PC-9 (cell line): ENCODE measurements around the gene LRRC32. TPM values are rescaled to one million over a fixed set of nuclear protein-coding genes. Genes with fewer than 3 reads are reported as not detected.

Source experiments
- BruUV-seq: library from RNA; stranded (reverse); fragments of 400-500 nt; replicated peaks from 2 replicates; lab custom pipeline; 2021; lab: Mats Ljungman, UMichigan
- CTCF ChIA-PET: fragments of 300-600 bp; sonication (Branson Sonifier 250); formaldehyde crosslinking; loops from one replicate; lab custom pipeline; 2022; ENCODE audit warnings: antibody characterized with exemption; lab: Charles Lee
- POLR2A ChIA-PET: fragments of 300-600 bp; sonication (Branson Sonifier 250); formaldehyde crosslinking; loops from one replicate; lab custom pipeline; 2022; ENCODE audit warnings: antibody characterized with exemption; ENCODE audit not compliant: unreplicated experiment; lab: Charles Lee
- DNase-seq, 2 experiments: peaks; one replicate each; pipeline versions ENCODE4 v3.0.0 to v3.0.0-alpha.2; 2015 to 2022; ENCODE audit warnings: mixed read lengths in 1 of 2
- H2AFZ ChIP-seq: fragments of 200-600 bp; sonication (generic); 2 replicates; pipeline ENCODE4 v1.8.1; 2017; ENCODE audit warnings: antibody characterized with exemption
- H3F3A ChIP-seq: fragments of 200-600 bp; sonication (generic); 2 replicates; pipeline ENCODE4 v1.8.1; 2017; ENCODE audit warnings: antibody characterized with exemption, mild to moderate bottlenecking, low read depth; ENCODE audit not compliant: insufficient read depth
- H3K27ac ChIP-seq: fragments of 200-600 bp; sonication (generic); 2 replicates; pipeline ENCODE4 v1.6.1; 2016; ENCODE audit warnings: mixed run types
- H3K27me3 ChIP-seq: fragments of 200-600 bp; sonication (generic); 2 replicates; pipeline ENCODE4 v1.6.1; 2016; ENCODE audit warnings: low read depth, mixed run types; ENCODE audit not compliant: insufficient read depth
- H3K36me3 ChIP-seq: fragments of 200-600 bp; sonication (generic); 2 replicates; pipeline ENCODE4 v1.6.1; 2016; ENCODE audit warnings: low read depth, mixed run types
- H3K4me1 ChIP-seq: fragments of 200-600 bp; sonication (generic); replicated peaks from 2 replicates; pipeline ENCODE4 v1.6.1; 2016; ENCODE audit warnings: mixed run types; ENCODE audit not compliant: insufficient read depth
- H3K4me2 ChIP-seq: fragments of 200-600 bp; sonication (generic); 2 replicates; pipeline ENCODE4 v1.6.1; 2017; ENCODE audit warnings: mixed run types
- H3K4me3 ChIP-seq: fragments of 200-600 bp; sonication (generic); 2 replicates; pipeline ENCODE4 v1.6.1; 2016; ENCODE audit warnings: mixed run types
- H3K79me2 ChIP-seq: fragments of 200-600 bp; sonication (generic); 2 replicates; pipeline ENCODE4 v1.6.1; 2017; ENCODE audit warnings: low read depth, mixed run types
- H3K9me2 ChIP-seq: fragments of 200-600 bp; sonication (generic); 2 replicates; pipeline ENCODE4 v1.8.1; 2017; ENCODE audit warnings: mild to moderate bottlenecking; ENCODE audit not compliant: insufficient read depth
- H3K9me3 ChIP-seq: fragments of 200-600 bp; sonication (generic); 2 replicates; pipeline ENCODE4 v1.8.1; 2016; ENCODE audit warnings: low read depth; ENCODE audit not compliant: insufficient read depth
- H4K20me1 ChIP-seq: fragments of 200-600 bp; sonication (generic); 2 replicates; pipeline ENCODE4 v1.8.1; 2017; ENCODE audit not compliant: insufficient read depth
- CTCF ChIP-seq: fragments of 200-600 bp; sonication (generic); conservative IDR thresholded peaks from 2 replicates; pipeline ENCODE4 v1.6.1; 2017; ENCODE audit warnings: mixed run types, antibody characterized with exemption, mild to moderate bottlenecking, moderate library complexity
- EZH2 ChIP-seq: fragments of 200-600 bp; sonication (generic); IDR thresholded peaks from 2 replicates; pipeline ENCODE4 v1.8.0; 2017; ENCODE audit warnings: antibody characterized with exemption, low read depth
- intact Hi-C: fragments of 100-400 bp; cut with micrococcal nuclease; formaldehyde crosslinking; loops from one replicate; pipeline ENCODE4 v1.10.0; 2022; ENCODE audit not compliant: unreplicated experiment
- total RNA-seq: library from RNA; stranded (reverse); gene quantifications from 2 replicates; pipeline ENCODE4 v1.2.3, GENCODE V29; 2021

The LRRC32 gene
- total RNA-seq, 1 experiment from 2014 or later, result not detected

GRCh38 chr11:76653012-76653673 lies 17.4 kb downstream of the LRRC32 start:
- Histone ChIP-seq H3K9me3 (no peaks in the 10 kb centered on the region), H3K4me2 (no peak overlapping the region), H2AFZ (no peak overlapping the region), H4K20me1 (no peaks in the 10 kb centered on the region), H3K36me3 (no peaks in the 10 kb centered on the region), H3K4me1 (no peaks in the 10 kb centered on the region), H3K27me3 (peaks cover 21% of the 10 kb centered on the region), H3K79me2 (no peaks in the 10 kb centered on the region), H3K4me3 (no peak overlapping the region), H3F3A (no peaks in the 10 kb centered on the region), H3K27ac (no peak overlapping the region), H3K9me2 (no peaks in the 10 kb centered on the region)
- intact Hi-C loops, result no loop called here
- ChIA-PET CTCF (no interaction called here), POLR2A (no interaction called here)
- TF ChIP-seq EZH2 (no peak), CTCF (no peak)
- no peak for DNase-seq
- BruUV-seq, result no TSS peak

GRCh38 chr11:76649851-76650372 lies 20.6 kb downstream of the LRRC32 start:
- no TSS peak for BruUV-seq
- Histone ChIP-seq H3K79me2 (no peaks in the 10 kb centered on the region), H3K9me2 (no peaks in the 10 kb centered on the region), H3K4me1 (no peaks in the 10 kb centered on the region), H3K36me3 (no peaks in the 10 kb centered on the region), H3K27me3 (peaks cover 46% of the 10 kb centered on the region), H2AFZ (no peak overlapping the region), H3F3A (no peaks in the 10 kb centered on the region), H3K4me2 (no peak overlapping the region), H4K20me1 (no peaks in the 10 kb centered on the region), H3K9me3 (no peaks in the 10 kb centered on the region), H3K27ac (no peak overlapping the region), H3K4me3 (no peak overlapping the region)
- DNase-seq, result no peak
- no peak for TF ChIP-seq EZH2
- no peak for TF ChIP-seq CTCF
- POLR2A ChIA-PET, result no interaction called here
- CTCF ChIA-PET, result interaction anchor here (1.0 kb wide), 1 partner anchor 72 kb away, joined by 3 read pairs; no protein-coding TSS in a partner anchor
- intact Hi-C loops, result no loop called here

GRCh38 chr11:76649011-76649410 lies 21.5 kb downstream of the LRRC32 start:
- H3K36me3 ChIP-seq, result no peaks in the 10 kb centered on the region
- H3K9me3 ChIP-seq, result no peaks in the 10 kb centered on the region
- no peak overlapping the region for H2AFZ ChIP-seq
- DNase-seq, result no peak
- H3K9me2 ChIP-seq, result no peaks in the 10 kb centered on the region
- H3K27ac ChIP-seq, result no peak overlapping the region
- BruUV-seq, result no TSS peak
- H3K27me3 ChIP-seq, result peaks cover 55% of the 10 kb centered on the region
- H3K4me1 ChIP-seq, result no peaks in the 10 kb centered on the region
- H3F3A ChIP-seq, result no peaks in the 10 kb centered on the region
- POLR2A ChIA-PET, result interaction anchor here (0.9 kb wide), 1 partner anchor 17 kb away, joined by 15 read pairs; no protein-coding TSS in a partner anchor
- H3K4me2 ChIP-seq, result no peak overlapping the region
- CTCF ChIA-PET, result no interaction called here
- intact Hi-C loops, result no loop called here
- TF ChIP-seq EZH2 (no peak), CTCF (no peak)
- no peaks in the 10 kb centered on the region for H4K20me1 ChIP-seq
- H3K79me2 ChIP-seq, result no peaks in the 10 kb centered on the region
- H3K4me3 ChIP-seq, result no peak overlapping the region
